Mucosa of descending colon (tissue), 3 donors: ENCODE data around the gene LAMC2. TPM values are rescaled to one million over a fixed set of nuclear protein-coding genes. Genes with fewer than 3 reads are reported as not detected.
A peak's percentile ranks its signal among the peaks of the same experiment; 100 is the strongest.
"Not testable (repeated sequence)": the region's sequence is repeated elsewhere in the genome, so short reads cannot be mapped to it uniquely, and the experiment has no call there.

Source experiments
- ATAC-seq: fragments of 200-7000 bp; cut with Tn5 transposase; one replicate; pipeline ENCODE4 v1.9.1; 2020; ENCODE audit warnings: mild to moderate bottlenecking, moderate library complexity
- DNase-seq, 3 donors: peaks; one replicate each; pipeline ENCODE4 v3.0.0-alpha.2; 2020
- H3K36me3 ChIP-seq: fragments of 200-600 bp; one replicate; pipeline ENCODE4 v1.8.0; 2021; ENCODE audit warnings: low read depth, mild to moderate bottlenecking
- H3K4me1 ChIP-seq: fragments of 200-600 bp; one replicate; pipeline ENCODE4 v1.8.0; 2021; ENCODE audit warnings: low read depth, mild to moderate bottlenecking
- H3K4me3 ChIP-seq: fragments of 200-600 bp; one replicate; pipeline ENCODE4 v1.8.0; 2021; ENCODE audit warnings: mild to moderate bottlenecking
- H3K9me3 ChIP-seq: fragments of 200-600 bp; one replicate; pipeline ENCODE4 v1.8.0; 2021; ENCODE audit warnings: mild to moderate bottlenecking
- intact Hi-C, 2 donors: fragments of 100-400 bp; cut with DNase I in 1 of 2; cut with micrococcal nuclease in 1 of 2; formaldehyde crosslinking; loops; one replicate each; pipeline versions ENCODE4 v1.11.0 to v1.11.1; 2022; cut with DNase I, micrococcal nuclease
- total RNA-seq, 3 donors: library from RNA; stranded (reverse); fragmentation: NEBNext Ultra II Directional in 2 of 3; extraction: Animal tissue kit (Norgen Biotek cat#: 25700) in 2 of 3; gene quantifications; one replicate each; pipeline versions ENCODE4 v1.2.1 to v1.2.4, GENCODE V29; 2021 to 2023
- TF ChIP-seq, protein P1 (sequence below): fragments of 200-600 bp; IDR thresholded peaks from one replicate; pipeline ENCODE4 v1.8.0; 2022; ENCODE audit warnings: antibody characterized with exemption, mild to moderate bottlenecking
- donor health status: DM: no; HTN: no; CAD: no; lungs with moderate emphysema.
- donor health status: DM: no; HTN: no; CAD: no.
- donor health status: DM: no; HTN: yes; CAD: no.

LAMC2 gene
- total RNA-seq, 3 donors from 2014 or later: 16.3 to 36.9 (median 31.0) TPM

DNA sequence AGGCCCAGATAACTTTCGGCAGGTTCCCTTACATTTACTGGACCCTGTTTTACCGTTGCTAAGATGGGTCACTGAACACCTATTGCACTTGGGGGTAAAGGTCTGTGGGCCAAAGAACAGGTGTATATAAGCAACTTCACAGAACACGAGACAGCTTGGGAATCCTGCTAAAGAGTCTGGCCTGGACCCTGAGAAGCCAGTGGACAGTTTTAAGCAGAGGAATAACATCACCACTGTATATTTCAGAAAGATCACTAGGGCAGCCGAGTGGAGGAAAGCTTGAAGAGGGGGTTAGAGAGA, 54.4 kb downstream of the LAMC2 start:
- TF ChIP-seq, protein P1, sequence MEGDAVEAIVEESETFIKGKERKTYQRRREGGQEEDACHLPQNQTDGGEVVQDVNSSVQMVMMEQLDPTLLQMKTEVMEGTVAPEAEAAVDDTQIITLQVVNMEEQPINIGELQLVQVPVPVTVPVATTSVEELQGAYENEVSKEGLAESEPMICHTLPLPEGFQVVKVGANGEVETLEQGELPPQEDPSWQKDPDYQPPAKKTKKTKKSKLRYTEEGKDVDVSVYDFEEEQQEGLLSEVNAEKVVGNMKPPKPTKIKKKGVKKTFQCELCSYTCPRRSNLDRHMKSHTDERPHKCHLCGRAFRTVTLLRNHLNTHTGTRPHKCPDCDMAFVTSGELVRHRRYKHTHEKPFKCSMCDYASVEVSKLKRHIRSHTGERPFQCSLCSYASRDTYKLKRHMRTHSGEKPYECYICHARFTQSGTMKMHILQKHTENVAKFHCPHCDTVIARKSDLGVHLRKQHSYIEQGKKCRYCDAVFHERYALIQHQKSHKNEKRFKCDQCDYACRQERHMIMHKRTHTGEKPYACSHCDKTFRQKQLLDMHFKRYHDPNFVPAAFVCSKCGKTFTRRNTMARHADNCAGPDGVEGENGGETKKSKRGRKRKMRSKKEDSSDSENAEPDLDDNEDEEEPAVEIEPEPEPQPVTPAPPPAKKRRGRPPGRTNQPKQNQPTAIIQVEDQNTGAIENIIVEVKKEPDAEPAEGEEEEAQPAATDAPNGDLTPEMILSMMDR: no peak
- H3K36me3 ChIP-seq: no peaks in the 10 kb centered on the region
- H3K9me3 ChIP-seq: no peaks in the 10 kb centered on the region
- H3K4me1 ChIP-seq: no peaks in the 10 kb centered on the region
- ATAC-seq: no peak
- intact Hi-C loops: no loop called here
- DNase-seq: no peak
- no peak overlapping the region for H3K4me3 ChIP-seq

DNA sequence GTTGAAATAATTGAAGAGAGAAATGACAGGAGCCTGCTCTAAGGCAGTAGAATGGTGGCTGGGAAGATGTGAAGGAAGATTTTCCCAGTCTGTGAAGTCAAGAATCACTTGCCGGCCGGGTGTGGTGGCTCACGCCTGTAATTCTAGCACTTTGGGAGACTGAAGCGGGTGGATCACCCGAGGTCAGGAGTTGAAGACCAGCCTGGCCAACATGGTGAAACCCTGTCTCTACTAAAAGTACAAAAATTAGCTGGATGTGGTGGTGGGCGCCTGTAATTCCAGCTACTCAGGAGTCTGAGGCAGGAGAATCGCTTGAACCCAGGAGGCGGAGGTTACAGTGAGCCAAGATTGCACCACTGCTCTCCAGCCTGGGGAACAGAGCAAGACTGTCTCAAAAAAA, 54.8 kb downstream of the LAMC2 start:
- intact Hi-C loops, ATAC-seq, H3K4me1 ChIP-seq, DNase-seq, H3K9me3 ChIP-seq, H3K36me3 ChIP-seq, H3K4me3 ChIP-seq: not testable (repeated sequence)

DNA sequence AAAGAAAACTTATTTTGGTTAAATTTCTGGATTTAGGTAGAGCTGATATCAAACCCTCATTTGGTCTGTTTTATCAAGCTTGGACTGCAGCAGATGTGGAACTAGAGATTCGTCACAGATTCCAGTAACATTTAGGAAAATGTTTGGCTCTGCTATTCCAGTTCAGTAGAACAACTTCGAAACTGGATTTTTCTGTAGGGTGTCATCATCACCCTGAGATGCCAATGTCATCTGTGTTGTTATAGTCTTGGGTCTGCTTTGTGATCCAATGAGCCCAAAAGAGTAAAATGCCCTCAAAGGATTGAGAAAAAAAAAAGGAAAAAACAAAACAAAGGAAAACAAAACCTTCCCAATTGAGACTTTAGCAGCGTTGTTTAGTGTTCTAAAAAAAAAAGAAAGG, 55.4 kb downstream of the LAMC2 start:
- DNase-seq: no peak
- TF ChIP-seq, protein P1: no peak
- Histone ChIP-seq H3K4me1 (no peaks in the 10 kb centered on the region), H3K9me3 (no peaks in the 10 kb centered on the region), H3K4me3 (no peak overlapping the region), H3K36me3 (no peaks in the 10 kb centered on the region)
- ATAC-seq: no peak
- intact Hi-C loops: no loop called here

DNA sequence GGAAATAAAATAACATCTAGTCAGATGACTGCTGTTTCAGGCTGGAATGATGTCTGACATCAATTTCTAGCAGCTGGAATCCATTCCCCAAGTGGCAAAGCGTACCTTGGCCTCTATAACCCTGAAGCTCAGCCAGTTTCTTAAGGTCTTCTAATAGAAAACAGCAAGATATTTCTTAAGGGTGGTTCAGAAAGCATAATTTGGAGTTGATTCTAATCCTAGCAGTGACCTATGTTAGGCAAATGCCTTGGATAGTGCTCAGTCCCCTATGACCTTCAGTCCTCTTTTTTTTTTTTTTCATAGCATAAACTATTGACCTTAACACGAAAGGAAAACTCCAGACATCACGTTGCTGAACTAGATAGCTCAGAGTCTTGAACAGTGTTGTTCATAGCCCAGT, 56.5 kb downstream of the LAMC2 start:
- Histone ChIP-seq H3K4me3 (no peak overlapping the region), H3K4me1 (no peaks in the 10 kb centered on the region), H3K9me3 (no peaks in the 10 kb centered on the region), H3K36me3 (no peaks in the 10 kb centered on the region)
- ATAC-seq (no peak), DNase-seq (no peak)
- TF ChIP-seq, protein P1: no peak
- intact Hi-C loops: no loop called here

DNA sequence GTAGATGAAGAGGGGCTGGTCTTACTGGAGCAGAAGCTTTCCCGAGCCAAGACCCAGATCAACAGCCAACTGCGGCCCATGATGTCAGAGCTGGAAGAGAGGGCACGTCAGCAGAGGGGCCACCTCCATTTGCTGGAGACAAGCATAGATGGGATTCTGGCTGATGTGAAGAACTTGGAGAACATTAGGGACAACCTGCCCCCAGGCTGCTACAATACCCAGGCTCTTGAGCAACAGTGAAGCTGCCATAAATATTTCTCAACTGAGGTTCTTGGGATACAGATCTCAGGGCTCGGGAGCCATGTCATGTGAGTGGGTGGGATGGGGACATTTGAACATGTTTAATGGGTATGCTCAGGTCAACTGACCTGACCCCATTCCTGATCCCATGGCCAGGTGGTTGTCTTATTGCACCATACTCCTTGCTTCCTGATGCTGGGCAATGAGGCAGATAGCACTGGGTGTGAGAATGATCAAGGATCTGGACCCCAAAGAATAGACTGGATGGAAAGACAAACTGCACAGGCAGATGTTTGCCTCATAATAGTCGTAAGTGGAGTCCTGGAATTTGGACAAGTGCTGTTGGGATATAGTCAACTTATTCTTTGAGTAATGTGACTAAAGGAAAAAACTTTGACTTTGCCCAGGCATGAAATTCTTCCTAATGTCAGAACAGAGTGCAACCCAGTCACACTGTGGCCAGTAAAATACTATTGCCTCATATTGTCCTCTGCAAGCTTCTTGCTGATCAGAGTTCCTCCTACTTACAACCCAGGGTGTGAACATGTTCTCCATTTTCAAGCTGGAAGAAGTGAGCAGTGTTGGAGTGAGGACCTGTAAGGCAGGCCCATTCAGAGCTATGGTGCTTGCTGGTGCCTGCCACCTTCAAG, 57.3 kb downstream of the LAMC2 start:
- DNase-seq (peak in 2 of 3 donors; percentile 12 to 54), ATAC-seq (peak; percentile 56)
- TF ChIP-seq, protein P1: no peak
- Histone ChIP-seq H3K4me1 (no peaks in the 10 kb centered on the region), H3K4me3 (no peak overlapping the region), H3K9me3 (no peaks in the 10 kb centered on the region), H3K36me3 (no peaks in the 10 kb centered on the region)
- intact Hi-C loops: no loop called here

DNA sequence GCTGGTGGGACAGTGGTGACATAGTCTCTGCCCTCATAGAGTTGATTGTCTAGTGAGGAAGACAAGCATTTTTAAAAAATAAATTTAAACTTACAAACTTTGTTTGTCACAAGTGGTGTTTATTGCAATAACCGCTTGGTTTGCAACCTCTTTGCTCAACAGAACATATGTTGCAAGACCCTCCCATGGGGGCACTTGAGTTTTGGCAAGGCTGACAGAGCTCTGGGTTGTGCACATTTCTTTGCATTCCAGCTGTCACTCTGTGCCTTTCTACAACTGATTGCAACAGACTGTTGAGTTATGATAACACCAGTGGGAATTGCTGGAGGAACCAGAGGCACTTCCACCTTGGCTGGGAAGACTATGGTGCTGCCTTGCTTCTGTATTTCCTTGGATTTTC, 58.4 kb downstream of the LAMC2 start:
- DNase-seq (peak; percentile 42 to 60 (median 53)), ATAC-seq (peak; percentile 48)
- intact Hi-C loops: no loop called here

More for the DNA sequence above, 58.4 kb downstream of the LAMC2 start:
- Histone ChIP-seq H3K4me1 (no peaks in the 10 kb centered on the region), H3K9me3 (no peaks in the 10 kb centered on the region), H3K4me3 (no peak overlapping the region), H3K36me3 (no peaks in the 10 kb centered on the region)
- TF ChIP-seq, protein P1: no peak
